HG02852 (cell line): ENCODE results near the gene NDUFAB1.
A peak's percentile ranks its signal among the peaks of the same experiment; 100 is the strongest.
"Not testable (repeated sequence)": the region's sequence is repeated elsewhere in the genome, so short reads cannot be mapped to it uniquely, and the experiment has no call there.

Source experiments
- ATAC-seq: cut with Tn5 transposase; IDR thresholded peaks from one replicate; pipeline ENCODE4 v1.9.1; 2021; ENCODE audit warnings: mild to moderate bottlenecking, moderate library complexity; ENCODE audit not compliant: unreplicated experiment

NDUFAB1 gene

GRCh38 chr16:23595951-23596720 is at the start of gene NDUFAB1:
NDUFAB1 (minus strand) TSS chr16:23596316; CDS start chr16:23596290, 26 bp downstream.
- ATAC-seq, result peak; percentile 84

GRCh38 chr16:23642246-23642774 is 46.2 kb upstream of the NDUFAB1 start:
- ATAC-seq, result no peak

GRCh38 chr16:23640931-23641765 is 45.0 kb upstream of the NDUFAB1 start, which contains the start of the genes DCTN5 and PALB2:
DCTN5 (plus strand) TSS chr16:23641466; CDS start chr16:23641543, 77 bp downstream.
PALB2 (minus strand) TSS chr16:23641310; CDS start chr16:23641157, 153 bp downstream.
- peak; percentile 94 for ATAC-seq

- no peak for ATAC-seq
These were observed 44.5 kb upstream of the NDUFAB1 start for GRCh38 chr16:23640615-23640930.

GRCh38 chr16:23635958-23636357 is 39.8 kb upstream of the NDUFAB1 start:
- no peak for ATAC-seq

- no peak for ATAC-seq
These were observed 38.4 kb upstream of the NDUFAB1 start for GRCh38 chr16:23634461-23635036.

- ATAC-seq, result not testable (repeated sequence)
These were observed 35.8 kb upstream of the NDUFAB1 start for GRCh38 chr16:23631874-23632273.

- no peak for ATAC-seq
These were observed 33.4 kb upstream of the NDUFAB1 start for GRCh38 chr16:23629516-23629915.

GRCh38 chr16:23624092-23624491 is 28.0 kb upstream of the NDUFAB1 start:
- no peak for ATAC-seq

GRCh38 chr16:23615805-23616204 is 19.7 kb upstream of the NDUFAB1 start:
- ATAC-seq, result no peak

- ATAC-seq, result no peak
These were observed 15.8 kb upstream of the NDUFAB1 start for GRCh38 chr16:23611936-23612335.

- not testable (repeated sequence) for ATAC-seq
These were observed 14.8 kb upstream of the NDUFAB1 start for GRCh38 chr16:23610905-23611304.

GRCh38 chr16:23609929-23610328 is 13.8 kb upstream of the NDUFAB1 start:
- ATAC-seq, result no peak

GRCh38 chr16:23608194-23608593 is 12.1 kb upstream of the NDUFAB1 start:
- no peak for ATAC-seq

- ATAC-seq, result no peak
These were observed 11.6 kb upstream of the NDUFAB1 start for GRCh38 chr16:23607726-23608125.

GRCh38 chr16:23597003-23597756 is 1.1 kb upstream of the NDUFAB1 start:
- ATAC-seq, result no peak

- no peak for ATAC-seq
These were observed 718 bp downstream of the NDUFAB1 start for GRCh38 chr16:23595246-23595950.

- ATAC-seq, result no peak
These were observed 1.9 kb downstream of the NDUFAB1 start for GRCh38 chr16:23594186-23594585.

GRCh38 chr16:23590181-23590580 is 5.9 kb downstream of the NDUFAB1 start:
- no peak for ATAC-seq

- no peak for ATAC-seq
These were observed 8.4 kb downstream of the NDUFAB1 start for GRCh38 chr16:23587726-23588125.
